Neural cell (in vitro differentiated cells): ENCODE data around the gene SMIM9. TPM values are rescaled to one million over a fixed set of nuclear protein-coding genes. Genes with fewer than 3 reads are reported as not detected.

Experiments
- H2AFZ ChIP-seq: fragments of 200-600, 300-800 bp; sonication (generic), shearing (Covaris generic); 2 replicates; pipeline ENCODE4 v1.6.0; 2014; ENCODE audit warnings: low read depth, mild to moderate bottlenecking, antibody characterized with exemption, low read length, moderate library complexity
- H3F3A ChIP-seq: fragments of 200-600 bp; shearing (Covaris generic); 2 replicates; pipeline ENCODE4 v1.6.1; 2016; ENCODE audit warnings: mild to moderate bottlenecking, moderate library complexity, mixed read lengths, antibody characterized with exemption, low read length; ENCODE audit not compliant: insufficient read depth, poor library complexity, severe bottlenecking
- H3K27ac ChIP-seq: fragments of 200-600, 300-800 bp; sonication (generic), shearing (Covaris generic); 2 replicates; pipeline ENCODE4 v1.5.1; 2014; ENCODE audit warnings: mild to moderate bottlenecking, low read length, moderate library complexity
- H3K27me3 ChIP-seq: fragments of 300-800, 200-600 bp; sonication (generic), shearing (Covaris generic); 2 replicates; pipeline ENCODE4 v1.6.0; 2014; ENCODE audit warnings: mild to moderate bottlenecking, low read depth, low read length, moderate library complexity; ENCODE audit not compliant: insufficient read depth
- H3K36me3 ChIP-seq: fragments of 300-800, 200-600 bp; sonication (generic), shearing (Covaris generic); 2 replicates; pipeline ENCODE4 v1.5.1; 2014; ENCODE audit warnings: mild to moderate bottlenecking, antibody characterized with exemption, low read length, moderate library complexity; ENCODE audit not compliant: insufficient read depth
- H3K4me2 ChIP-seq: fragments of 300-800, 200-600 bp; sonication (generic), shearing (Covaris generic); 2 replicates; pipeline ENCODE4 v1.6.0; 2014; ENCODE audit warnings: mild to moderate bottlenecking, low read length
- H3K4me3 ChIP-seq: fragments of 300-800, 200-600 bp; sonication (generic), shearing (Covaris generic); 2 replicates; pipeline ENCODE4 v1.5.1; 2014; ENCODE audit warnings: mild to moderate bottlenecking, low read length, moderate library complexity
- H3K79me2 ChIP-seq: fragments of 200-600 bp; shearing (Covaris generic); replicated peaks from 2 replicates; pipeline ENCODE4 v1.6.0; 2014; ENCODE audit warnings: mild to moderate bottlenecking, low read length, moderate library complexity; ENCODE audit not compliant: insufficient read depth
- H3K9ac ChIP-seq: fragments of 300-800, 200-600 bp; sonication (generic), shearing (Covaris generic); 2 replicates; pipeline ENCODE4 v1.6.1; 2016; ENCODE audit warnings: mild to moderate bottlenecking, low read length, mixed read lengths
- H3K9me2 ChIP-seq: fragments of 200-600 bp; shearing (Covaris generic); 2 replicates; pipeline ENCODE4 v1.6.1; 2016; ENCODE audit warnings: mild to moderate bottlenecking, low read length, mixed read lengths; ENCODE audit not compliant: insufficient read depth
- H3K9me3 ChIP-seq: fragments of 200-600, 300-800 bp; sonication (generic), shearing (Covaris generic); 2 replicates; pipeline ENCODE4 v1.6.1; 2016; ENCODE audit warnings: mild to moderate bottlenecking, mixed run types, low read length, moderate library complexity, mixed read lengths
- H4K20me1 ChIP-seq: fragments of 200-600 bp; shearing (Covaris generic); 2 replicates; pipeline ENCODE4 v1.6.1; 2016; ENCODE audit warnings: mild to moderate bottlenecking, mixed run types; ENCODE audit not compliant: insufficient read depth
- CTCF ChIP-seq: fragments of 450-650 bp; IDR thresholded peaks from 2 replicates; pipeline ENCODE4 v1.5.1; 2014; ENCODE audit warnings: antibody characterized with exemption, mild to moderate bottlenecking, moderate library complexity; ENCODE audit not compliant: poor library complexity, severe bottlenecking
- EP300 ChIP-seq: fragments of 450-650 bp; conservative IDR thresholded peaks from 2 replicates; pipeline ENCODE4 v1.6.1; 2014; ENCODE audit warnings: antibody characterized with exemption, mild to moderate bottlenecking, moderate library complexity; ENCODE audit not compliant: poor library complexity, severe bottlenecking
- EZH2 ChIP-seq: fragments of 200-600, 300-800 bp; shearing (Covaris generic), sonication (generic); IDR thresholded peaks from 2 replicates; pipeline ENCODE4 v1.6.1; 2014; ENCODE audit warnings: antibody characterized with exemption, low read length, borderline replicate concordance, mild to moderate bottlenecking; ENCODE audit not compliant: insufficient read depth, poor library complexity, severe bottlenecking
- MXI1 ChIP-seq: fragments of 450-650 bp; conservative IDR thresholded peaks from 2 replicates; pipeline ENCODE4 v1.6.1; 2014; ENCODE audit warnings: antibody characterized with exemption, mild to moderate bottlenecking; ENCODE audit not compliant: poor library complexity, severe bottlenecking
- POLR2AphosphoS5 ChIP-seq: IDR thresholded peaks from 2 replicates; pipeline ENCODE4 v1.6.1; 2012
- RAD21 ChIP-seq: fragments of 450-650 bp; conservative IDR thresholded peaks from 2 replicates; pipeline ENCODE4 v1.6.1; 2014; ENCODE audit warnings: antibody characterized with exemption, mild to moderate bottlenecking, moderate library complexity
- SMC3 ChIP-seq: fragments of 450-650 bp; conservative IDR thresholded peaks from 2 replicates; pipeline ENCODE4 v1.6.1; 2014; ENCODE audit warnings: antibody characterized with exemption, mild to moderate bottlenecking, moderate library complexity; ENCODE audit not compliant: poor library complexity
- TAF1 ChIP-seq: IDR thresholded peaks from 2 replicates; pipeline ENCODE4 v1.6.1; 2012; ENCODE audit warnings: low read depth
- polyA plus RNA-seq: library from polyadenylated mRNA; depleted of rRNA; stranded (reverse); fragments of >200 nt; gene quantifications from 2 replicates; pipeline ENCODE4 v1.2.3, GENCODE V29; 2014
- TF ChIP-seq, protein P1 (sequence below): IDR thresholded peaks from 2 replicates; pipeline ENCODE4 v1.6.1; 2012; ENCODE audit warnings: borderline replicate concordance

SMIM9 gene
- polyA plus RNA-seq, 1 donor from 2014 or later = not detected

DNA sequence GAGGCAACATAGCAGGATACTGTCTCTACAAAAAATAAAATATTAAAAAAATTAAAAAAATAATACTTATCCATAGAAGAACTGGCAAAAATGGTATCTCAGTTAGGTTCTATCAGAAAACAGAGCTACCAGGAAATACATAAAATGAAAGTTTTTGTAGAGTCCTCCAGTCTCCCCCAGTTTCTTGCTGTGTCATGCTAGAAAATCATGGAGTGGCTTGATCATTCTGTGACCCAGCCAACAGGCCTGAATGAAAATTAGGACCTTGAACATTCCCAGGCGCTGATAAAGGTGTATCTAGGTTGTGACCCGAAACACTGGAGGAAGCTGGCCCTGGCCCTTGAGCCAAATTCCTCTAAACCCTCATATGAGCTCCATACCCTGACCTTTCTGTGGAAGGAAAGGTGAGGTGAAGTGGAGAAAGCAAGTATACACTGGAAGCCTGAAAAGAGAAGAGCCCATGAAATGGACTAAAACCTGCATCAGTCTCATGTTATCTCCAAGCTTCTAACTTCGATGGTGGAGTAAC is 652 bp downstream of the SMIM9 start:
- Histone ChIP-seq H3K9me2 (no peaks in the 10 kb centered on the region), H4K20me1 (no peaks in the 10 kb centered on the region), H3K9me3 (no peaks in the 10 kb centered on the region), H3K4me3 (no peak overlapping the region), H3K36me3 (no peaks in the 10 kb centered on the region), H3K27me3 (no peaks in the 10 kb centered on the region), H3K79me2 (no peaks in the 10 kb centered on the region), H3K9ac (no peak overlapping the region), H3F3A (no peaks in the 10 kb centered on the region), H3K27ac (no peak overlapping the region), H3K4me2 (no peak overlapping the region), H2AFZ (no peak overlapping the region)
- TF ChIP-seq TAF1 (no peak), SMC3 (no peak), MXI1 (no peak), CTCF (no peak), POLR2AphosphoS5 (no peak), EP300 (no peak), EZH2 (no peak), RAD21 (no peak)
- TF ChIP-seq, protein P1, sequence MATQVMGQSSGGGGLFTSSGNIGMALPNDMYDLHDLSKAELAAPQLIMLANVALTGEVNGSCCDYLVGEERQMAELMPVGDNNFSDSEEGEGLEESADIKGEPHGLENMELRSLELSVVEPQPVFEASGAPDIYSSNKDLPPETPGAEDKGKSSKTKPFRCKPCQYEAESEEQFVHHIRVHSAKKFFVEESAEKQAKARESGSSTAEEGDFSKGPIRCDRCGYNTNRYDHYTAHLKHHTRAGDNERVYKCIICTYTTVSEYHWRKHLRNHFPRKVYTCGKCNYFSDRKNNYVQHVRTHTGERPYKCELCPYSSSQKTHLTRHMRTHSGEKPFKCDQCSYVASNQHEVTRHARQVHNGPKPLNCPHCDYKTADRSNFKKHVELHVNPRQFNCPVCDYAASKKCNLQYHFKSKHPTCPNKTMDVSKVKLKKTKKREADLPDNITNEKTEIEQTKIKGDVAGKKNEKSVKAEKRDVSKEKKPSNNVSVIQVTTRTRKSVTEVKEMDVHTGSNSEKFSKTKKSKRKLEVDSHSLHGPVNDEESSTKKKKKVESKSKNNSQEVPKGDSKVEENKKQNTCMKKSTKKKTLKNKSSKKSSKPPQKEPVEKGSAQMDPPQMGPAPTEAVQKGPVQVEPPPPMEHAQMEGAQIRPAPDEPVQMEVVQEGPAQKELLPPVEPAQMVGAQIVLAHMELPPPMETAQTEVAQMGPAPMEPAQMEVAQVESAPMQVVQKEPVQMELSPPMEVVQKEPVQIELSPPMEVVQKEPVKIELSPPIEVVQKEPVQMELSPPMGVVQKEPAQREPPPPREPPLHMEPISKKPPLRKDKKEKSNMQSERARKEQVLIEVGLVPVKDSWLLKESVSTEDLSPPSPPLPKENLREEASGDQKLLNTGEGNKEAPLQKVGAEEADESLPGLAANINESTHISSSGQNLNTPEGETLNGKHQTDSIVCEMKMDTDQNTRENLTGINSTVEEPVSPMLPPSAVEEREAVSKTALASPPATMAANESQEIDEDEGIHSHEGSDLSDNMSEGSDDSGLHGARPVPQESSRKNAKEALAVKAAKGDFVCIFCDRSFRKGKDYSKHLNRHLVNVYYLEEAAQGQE = no peak

GRCh38 chrX:154829926-154830442 is 4.5 kb downstream of the SMIM9 start:
- no peaks in the 10 kb centered on the region for H3K27me3 ChIP-seq
- no peaks in the 10 kb centered on the region for H3K36me3 ChIP-seq
- H3K27ac ChIP-seq = no peak overlapping the region
- H3K9me3 ChIP-seq = no peaks in the 10 kb centered on the region
- no peaks in the 10 kb centered on the region for H3K9me2 ChIP-seq
- no peaks in the 10 kb centered on the region for H3F3A ChIP-seq
- no peak overlapping the region for H2AFZ ChIP-seq
- no peak overlapping the region for H3K4me3 ChIP-seq
- H3K79me2 ChIP-seq = no peaks in the 10 kb centered on the region
- H3K4me2 ChIP-seq = no peak overlapping the region
- H3K9ac ChIP-seq = no peak overlapping the region
- H4K20me1 ChIP-seq = no peaks in the 10 kb centered on the region
- TF ChIP-seq SMC3 (no peak), EP300 (no peak), POLR2AphosphoS5 (no peak), RAD21 (no peak), TAF1 (no peak), CTCF (no peak), EZH2 (no peak), MXI1 (no peak)
- TF ChIP-seq, protein P1 = no peak
